ENCODE data around the gene NPTX1. TPM values are rescaled to one million over a fixed set of nuclear protein-coding genes. Genes with fewer than 3 reads are reported as not detected.

NPTX1 gene
- total RNA-seq, 2 donors from 2014 or later, result not detected

GRCh38 chr17:80482555-80483308 is 6.3 kb upstream of the NPTX1 start:
- no peak for DNase-seq
- intact Hi-C loops (cut with DNase I), result no loop called here
- ATAC-seq, result no peak

- no peak for ATAC-seq
- intact Hi-C loops (cut with DNase I), result no loop called here
- no peak for DNase-seq
These were observed 5.6 kb upstream of the NPTX1 start for GRCh38 chr17:80482058-80482318.

GRCh38 chr17:80481284-80482057 is 5.1 kb upstream of the NPTX1 start:
- intact Hi-C loops (cut with DNase I), result no loop called here
- DNase-seq (no peak), ATAC-seq (no peak)

- no peak for DNase-seq
- intact Hi-C loops (cut with DNase I), result no loop called here
- no peak for ATAC-seq
These were observed 3.8 kb upstream of the NPTX1 start for GRCh38 chr17:80480248-80480647.

GRCh38 chr17:80479246-80479566 is 2.8 kb upstream of the NPTX1 start:
- ATAC-seq (no peak), DNase-seq (no peak)
- intact Hi-C loops (cut with DNase I), result no loop called here

- peak; percentile 10 to 25 for ATAC-seq
These were observed 2.3 kb upstream of the NPTX1 start for GRCh38 chr17:80478487-80479245.

GRCh38 chr17:80477647-80478478 is 1.5 kb upstream of the NPTX1 start:
- intact Hi-C loops (cut with DNase I), result no loop called here
- ATAC-seq, result peak; percentile 61 to 63
- DNase-seq, result no peak

More at GRCh38 chr17:80478487-80479245, 2.3 kb upstream of the NPTX1 start:
- no peak for DNase-seq
- intact Hi-C loops (cut with DNase I), result no loop called here

- intact Hi-C loops (cut with DNase I), result no loop called here
- no peak for ATAC-seq
- no peak for DNase-seq
These were observed 655 bp upstream of the NPTX1 start for GRCh38 chr17:80476877-80477646.

- intact Hi-C loops (cut with DNase I), result no loop called here
- ATAC-seq (no peak), DNase-seq (no peak)
These were observed 1.2 kb downstream of the NPTX1 start for GRCh38 chr17:80474961-80475909.

GRCh38 chr17:80474231-80474960 is 2.0 kb downstream of the NPTX1 start:
- DNase-seq, result no peak
- no peak for ATAC-seq
- intact Hi-C loops (cut with DNase I), result no loop called here

GRCh38 chr17:80473701-80474100 is 2.7 kb downstream of the NPTX1 start:
- ATAC-seq (no peak), DNase-seq (no peak)
- intact Hi-C loops (cut with DNase I), result no loop called here

- DNase-seq (no peak), ATAC-seq (no peak)
- intact Hi-C loops (cut with DNase I), result no loop called here
These were observed 3.4 kb downstream of the NPTX1 start for GRCh38 chr17:80472996-80473395.

GRCh38 chr17:80471922-80472321 is 4.5 kb downstream of the NPTX1 start:
- DNase-seq (no peak), ATAC-seq (no peak)
- intact Hi-C loops (cut with DNase I), result no loop called here

- DNase-seq, result no peak
- intact Hi-C loops (cut with DNase I), result no loop called here
These were observed 5.8 kb downstream of the NPTX1 start for GRCh38 chr17:80470603-80471002.

GRCh38 chr17:80469667-80470066 is 6.7 kb downstream of the NPTX1 start:
- intact Hi-C loops (cut with DNase I), result no loop called here
- ATAC-seq, result no peak
- DNase-seq, result no peak

More at GRCh38 chr17:80470603-80471002, 5.8 kb downstream of the NPTX1 start:
- ATAC-seq, result no peak

GRCh38 chr17:80468781-80469493 is 7.5 kb downstream of the NPTX1 start:
- intact Hi-C loops (cut with DNase I), result no loop called here
- ATAC-seq, result no peak
- no peak for DNase-seq

All from left cardiac atrium (tissue), 4 donors.